ENCODE results near the gene SALL3.
"Not testable (repeated sequence)": the region's sequence is repeated elsewhere in the genome, so short reads cannot be mapped to it uniquely, and the experiment has no call there.

SALL3 gene

DNA sequence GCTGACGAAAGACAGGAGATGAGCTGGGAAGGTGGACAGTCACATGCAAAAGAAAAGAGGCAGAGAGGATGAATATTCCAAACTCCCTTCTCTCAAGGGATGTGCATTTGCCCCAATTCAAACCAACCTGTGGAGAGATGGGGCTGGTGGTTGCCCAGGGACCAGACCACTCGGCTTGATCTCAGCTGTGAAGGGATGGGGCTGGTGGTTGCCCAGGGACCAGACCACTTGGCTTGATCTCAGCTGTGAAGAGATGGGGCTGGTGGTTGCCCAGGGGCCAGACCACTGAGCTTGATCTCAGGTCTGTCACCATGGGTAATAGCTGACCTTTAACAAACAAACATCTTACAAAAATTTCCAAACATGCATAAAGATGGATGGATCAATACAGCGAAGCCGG is 42.5 kb upstream of the SALL3 start:
- TF ChIP-seq, protein P1, sequence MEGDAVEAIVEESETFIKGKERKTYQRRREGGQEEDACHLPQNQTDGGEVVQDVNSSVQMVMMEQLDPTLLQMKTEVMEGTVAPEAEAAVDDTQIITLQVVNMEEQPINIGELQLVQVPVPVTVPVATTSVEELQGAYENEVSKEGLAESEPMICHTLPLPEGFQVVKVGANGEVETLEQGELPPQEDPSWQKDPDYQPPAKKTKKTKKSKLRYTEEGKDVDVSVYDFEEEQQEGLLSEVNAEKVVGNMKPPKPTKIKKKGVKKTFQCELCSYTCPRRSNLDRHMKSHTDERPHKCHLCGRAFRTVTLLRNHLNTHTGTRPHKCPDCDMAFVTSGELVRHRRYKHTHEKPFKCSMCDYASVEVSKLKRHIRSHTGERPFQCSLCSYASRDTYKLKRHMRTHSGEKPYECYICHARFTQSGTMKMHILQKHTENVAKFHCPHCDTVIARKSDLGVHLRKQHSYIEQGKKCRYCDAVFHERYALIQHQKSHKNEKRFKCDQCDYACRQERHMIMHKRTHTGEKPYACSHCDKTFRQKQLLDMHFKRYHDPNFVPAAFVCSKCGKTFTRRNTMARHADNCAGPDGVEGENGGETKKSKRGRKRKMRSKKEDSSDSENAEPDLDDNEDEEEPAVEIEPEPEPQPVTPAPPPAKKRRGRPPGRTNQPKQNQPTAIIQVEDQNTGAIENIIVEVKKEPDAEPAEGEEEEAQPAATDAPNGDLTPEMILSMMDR (IDR thresholded peaks at IDR 0.05; ENCODE audit: control extremely low read depth, extremely low read depth, low read depth, missing control alignments), result no peak
- DNase-seq (ENCODE audit: extremely low spot score), result no peak
- ChIA-PET CTCF (no interaction called here), POLR2A (no interaction called here)

DNA sequence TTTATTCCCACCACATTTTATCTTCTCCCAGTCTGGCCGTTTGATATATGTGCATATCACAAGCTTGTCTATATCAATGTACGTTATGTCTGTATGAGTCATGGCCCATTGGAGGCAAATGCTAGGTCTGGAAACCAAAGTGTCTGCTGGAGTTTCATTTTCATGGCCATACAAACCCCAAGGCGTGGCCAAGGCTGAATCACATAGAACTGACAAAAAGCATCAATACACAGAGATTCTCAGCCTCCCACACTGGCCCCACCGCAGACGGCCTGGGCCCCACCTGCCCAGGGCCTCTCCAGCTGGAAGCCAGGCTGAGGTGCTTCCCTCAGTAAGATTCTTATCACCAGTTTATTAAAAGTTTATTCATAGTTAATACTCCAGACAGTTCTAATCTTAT is 40.5 kb upstream of the SALL3 start:
- no peak for DNase-seq (ENCODE audit: extremely low spot score)
- CTCF ChIA-PET, result no interaction called here
- TF ChIP-seq, protein P1 (IDR thresholded peaks at IDR 0.05; ENCODE audit: control extremely low read depth, extremely low read depth, low read depth, missing control alignments), result no peak
- POLR2A ChIA-PET, result no interaction called here

DNA sequence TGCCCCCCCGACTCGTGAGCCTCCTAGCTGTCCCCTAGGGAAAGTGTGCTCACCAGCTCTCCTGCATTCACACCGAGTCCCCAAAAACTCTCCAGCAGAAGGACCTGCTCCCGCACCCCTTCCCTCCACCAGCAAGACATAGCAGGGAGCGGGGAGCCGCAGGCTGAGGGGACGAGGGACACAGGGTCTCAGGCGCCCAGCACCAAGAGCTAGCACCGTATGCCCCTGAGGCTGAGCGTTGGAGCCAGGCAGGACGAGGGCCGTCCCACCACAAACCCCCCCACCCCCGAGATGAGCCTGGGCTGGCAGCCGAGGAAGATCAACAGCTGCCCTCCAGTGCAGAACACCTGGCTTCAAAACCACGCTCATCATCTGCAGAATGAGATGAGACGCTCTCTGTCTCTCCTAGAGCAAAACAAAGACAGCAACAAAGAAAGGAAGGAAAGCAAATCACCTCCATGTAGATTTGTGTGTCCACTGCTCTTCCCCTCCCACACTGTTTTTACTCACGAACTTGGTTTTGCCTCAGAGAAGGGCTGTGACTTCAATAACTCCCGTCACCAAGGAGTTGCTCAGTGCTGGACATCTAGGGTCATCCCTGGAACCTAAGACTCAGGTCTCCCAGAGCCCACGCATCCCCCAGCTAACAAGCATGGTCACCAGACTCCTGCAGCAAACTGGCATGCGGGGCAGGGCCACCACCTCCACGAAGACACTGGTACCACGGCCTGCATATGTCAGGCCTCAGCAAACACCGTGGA is 39.7 kb upstream of the SALL3 start:
- POLR2A ChIA-PET, result no interaction called here

DNA sequence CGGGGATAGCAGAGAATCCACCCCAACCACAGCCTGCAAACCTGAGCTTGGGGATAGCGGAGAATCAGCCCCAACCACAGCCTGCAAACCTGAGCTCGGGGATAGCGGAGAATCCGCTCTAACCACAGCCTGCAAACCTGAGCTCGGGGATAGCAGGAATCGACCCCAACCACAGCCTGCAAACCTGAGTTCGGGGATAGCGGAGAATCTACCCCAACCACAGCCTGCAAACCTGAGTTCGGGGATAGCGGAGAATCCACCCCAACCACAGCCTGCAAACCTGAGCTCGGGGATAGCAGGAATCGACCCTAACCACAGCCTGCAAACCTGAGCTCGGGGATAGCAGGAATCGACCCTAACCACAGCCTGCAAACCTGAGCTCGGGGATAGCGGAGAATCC is 37.4 kb upstream of the SALL3 start:
- CTCF ChIA-PET, result interaction anchor here (0.8 kb wide), 1 partner anchor 10 kb away, joined by 4 read pairs; no protein-coding TSS in a partner anchor
- POLR2A ChIA-PET; DNase-seq (ENCODE audit: extremely low spot score): not testable (repeated sequence)

More for the DNA sequence above, 39.7 kb upstream of the SALL3 start:
- no peak for DNase-seq (ENCODE audit: extremely low spot score)
- CTCF ChIA-PET, result no interaction called here
- TF ChIP-seq, protein P1 (IDR thresholded peaks at IDR 0.05; ENCODE audit: control extremely low read depth, extremely low read depth, low read depth, missing control alignments), result no peak

DNA sequence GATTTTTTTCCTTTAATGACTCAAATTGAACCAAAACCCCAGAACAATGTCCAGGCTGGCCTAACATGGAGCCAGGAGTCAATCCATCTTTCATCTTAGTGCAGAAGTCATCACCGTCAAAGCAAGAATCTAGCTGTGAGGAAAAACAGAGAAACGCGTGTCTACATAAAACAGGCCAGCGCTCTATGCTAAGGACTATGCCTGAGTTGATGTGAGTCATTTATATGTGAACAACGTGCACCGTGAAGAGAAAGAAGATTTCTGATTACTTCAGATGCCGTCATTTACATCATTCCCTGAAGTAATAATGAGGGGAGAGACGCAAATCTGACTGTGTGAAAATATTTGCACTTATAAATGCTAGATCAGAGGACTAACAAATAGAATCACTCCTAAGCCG is 34.0 kb upstream of the SALL3 start:
- CTCF ChIA-PET, result no interaction called here
- no peak for DNase-seq (ENCODE audit: extremely low spot score)
- POLR2A ChIA-PET, result no interaction called here
- TF ChIP-seq, protein P1 (IDR thresholded peaks at IDR 0.05; ENCODE audit: control extremely low read depth, extremely low read depth, low read depth, missing control alignments), result no peak

DNA sequence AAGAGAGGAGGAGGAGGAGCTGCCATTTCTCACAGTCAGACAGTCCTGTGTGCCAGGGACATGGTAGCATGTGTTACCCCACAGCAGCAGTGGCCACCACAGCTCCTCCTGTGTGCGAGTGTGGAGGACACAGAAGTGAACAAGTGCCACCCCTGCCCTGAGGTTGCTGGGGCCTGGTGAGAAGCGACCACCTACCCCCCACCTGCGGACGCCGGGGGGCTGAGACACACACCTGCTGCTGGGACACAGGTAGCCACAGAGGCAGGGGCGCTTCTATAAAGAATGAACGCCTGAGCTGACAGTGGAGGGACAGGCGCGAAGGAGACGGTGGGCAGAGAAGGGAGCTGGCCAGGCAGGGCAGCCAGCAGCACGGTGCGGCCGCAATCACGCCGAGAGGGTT is 32.3 kb upstream of the SALL3 start:
- CTCF ChIA-PET, result no interaction called here

DNA sequence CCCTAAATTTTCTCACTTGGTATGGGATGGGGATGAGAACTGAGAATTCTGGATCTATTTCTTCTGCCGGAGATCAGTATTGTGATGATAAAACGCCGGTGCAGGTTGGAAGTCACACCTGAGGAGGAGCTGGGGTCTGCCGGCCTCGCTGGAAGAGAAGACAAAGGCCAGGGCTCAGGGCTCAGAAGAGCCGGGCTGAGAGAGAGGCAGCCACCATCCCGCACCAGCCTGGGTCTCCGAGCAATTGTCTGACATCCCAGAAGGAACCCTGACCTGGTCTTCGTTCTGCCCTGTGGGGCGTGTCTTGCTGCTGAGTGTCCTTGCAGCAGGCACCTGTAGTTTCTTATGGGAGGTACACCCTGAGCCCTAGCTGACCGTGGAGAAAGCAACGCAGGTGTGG is 31.4 kb upstream of the SALL3 start:
- TF ChIP-seq, protein P1 (IDR thresholded peaks at IDR 0.05; ENCODE audit: control extremely low read depth, extremely low read depth, low read depth, missing control alignments), result no peak
- POLR2A ChIA-PET, result no interaction called here
- no peak for DNase-seq (ENCODE audit: extremely low spot score)

More for the DNA sequence above, 32.3 kb upstream of the SALL3 start:
- POLR2A ChIA-PET, result no interaction called here
- DNase-seq (ENCODE audit: extremely low spot score), result no peak
- TF ChIP-seq, protein P1 (IDR thresholded peaks at IDR 0.05; ENCODE audit: control extremely low read depth, extremely low read depth, low read depth, missing control alignments), result no peak

More for the DNA sequence above, 31.4 kb upstream of the SALL3 start:
- CTCF ChIA-PET, result no interaction called here
